WERI-Rb-1 (cell line): Measurements from ENCODE around the gene SH3RF3.

ENCODE experiments used
- DNase-seq: peaks from one replicate; pipeline ENCODE4 v3.0.0-alpha.2; 2020
- H3K27ac ChIP-seq: fragments of 250-450 bp; sonication (Bioruptor Pico); 2 replicates; pipeline ENCODE4 v1.5.1; 2020; ENCODE audit warnings: mild to moderate bottlenecking, moderate library complexity
- H3K27me3 ChIP-seq: fragments of 250-450 bp; sonication (Bioruptor Pico); 2 replicates; pipeline ENCODE4 v1.5.1; 2021; ENCODE audit warnings: mild to moderate bottlenecking, low read depth, moderate library complexity; ENCODE audit not compliant: insufficient read depth, severe bottlenecking
- H3K36me3 ChIP-seq: fragments of 250-450 bp; sonication (Bioruptor Pico); 2 replicates; pipeline ENCODE4 v1.5.1; 2020; ENCODE audit warnings: mild to moderate bottlenecking, moderate library complexity
- H3K4me3 ChIP-seq: 2 replicates; pipeline ENCODE4 v1.5.1; 2011; ENCODE audit warnings: low read depth, mild to moderate bottlenecking, control low read depth, low read length
- H3K9me3 ChIP-seq: fragments of 250-450 bp; sonication (Bioruptor Pico); 2 replicates; pipeline ENCODE4 v1.5.1; 2021; ENCODE audit warnings: mild to moderate bottlenecking, moderate library complexity; ENCODE audit not compliant: severe bottlenecking
- CTCF ChIP-seq: IDR thresholded peaks from 2 replicates; pipeline ENCODE4 v1.5.1; 2011; ENCODE audit warnings: low read depth, mild to moderate bottlenecking, control low read depth, inconsistent platforms, low read length

The SH3RF3 gene

GRCh38 chr2:109128616-109129355, at the start of gene SH3RF3:
SH3RF3 (plus strand) TSS chr2:109129205.
- peak; percentile 50 for DNase-seq
- H3K4me3 ChIP-seq: peak within 1 kb of the TSS; percentile 45
- peaks cover 9% of the 10 kb centered on the region for H3K27me3 ChIP-seq
- no peaks in the 10 kb centered on the region for H3K9me3 ChIP-seq
- TF ChIP-seq CTCF: no peak
- no peak within 1 kb of the TSS for H3K27ac ChIP-seq
- H3K36me3 ChIP-seq: no peaks in the 10 kb centered on the region

- no peak for DNase-seq
- no peak for TF ChIP-seq CTCF
- H3K36me3 ChIP-seq: no peaks in the 10 kb centered on the region
- no peaks in the 10 kb centered on the region for H3K27me3 ChIP-seq
- no peak overlapping the region for H3K4me3 ChIP-seq
- H3K9me3 ChIP-seq: no peaks in the 10 kb centered on the region
- no peak overlapping the region for H3K27ac ChIP-seq
Observed at GRCh38 chr2:109079590-109079989, 49.4 kb upstream of the SH3RF3 start.

- no peak overlapping the region for H3K4me3 ChIP-seq
- no peak for DNase-seq
- H3K27ac ChIP-seq: no peak overlapping the region
- no peaks in the 10 kb centered on the region for H3K36me3 ChIP-seq
- TF ChIP-seq CTCF: no peak
- H3K27me3 ChIP-seq: no peaks in the 10 kb centered on the region
- no peaks in the 10 kb centered on the region for H3K9me3 ChIP-seq
Observed at GRCh38 chr2:109080109-109080508, 48.9 kb upstream of the SH3RF3 start.

- Histone ChIP-seq H3K9me3 (no peaks in the 10 kb centered on the region), H3K36me3 (no peaks in the 10 kb centered on the region), H3K27ac (no peak overlapping the region), H3K27me3 (no peaks in the 10 kb centered on the region), H3K4me3 (no peak overlapping the region)
- DNase-seq: no peak
- TF ChIP-seq CTCF: no peak
Observed at GRCh38 chr2:109080757-109081156, 48.2 kb upstream of the SH3RF3 start.

- Histone ChIP-seq H3K27me3 (no peaks in the 10 kb centered on the region), H3K27ac (no peak overlapping the region), H3K4me3 (no peak overlapping the region), H3K9me3 (no peaks in the 10 kb centered on the region), H3K36me3 (no peaks in the 10 kb centered on the region)
- no peak for DNase-seq
- TF ChIP-seq CTCF: no peak
Observed at GRCh38 chr2:109081374-109081773, 47.6 kb upstream of the SH3RF3 start.

GRCh38 chr2:109083771-109084170, 45.2 kb upstream of the SH3RF3 start:
- H3K9me3 ChIP-seq: no peaks in the 10 kb centered on the region
- H3K27me3 ChIP-seq: no peaks in the 10 kb centered on the region
- H3K4me3 ChIP-seq: no peak overlapping the region
- no peak overlapping the region for H3K27ac ChIP-seq
- DNase-seq: no peak
- H3K36me3 ChIP-seq: no peaks in the 10 kb centered on the region
- TF ChIP-seq CTCF: no peak
